ENCODE data around the gene PGM1.

The PGM1 gene

GRCh38 chr1:63601463-63601862 lies 8.3 kb downstream of the PGM1 start:
- no peak for DNase-seq

DNA sequence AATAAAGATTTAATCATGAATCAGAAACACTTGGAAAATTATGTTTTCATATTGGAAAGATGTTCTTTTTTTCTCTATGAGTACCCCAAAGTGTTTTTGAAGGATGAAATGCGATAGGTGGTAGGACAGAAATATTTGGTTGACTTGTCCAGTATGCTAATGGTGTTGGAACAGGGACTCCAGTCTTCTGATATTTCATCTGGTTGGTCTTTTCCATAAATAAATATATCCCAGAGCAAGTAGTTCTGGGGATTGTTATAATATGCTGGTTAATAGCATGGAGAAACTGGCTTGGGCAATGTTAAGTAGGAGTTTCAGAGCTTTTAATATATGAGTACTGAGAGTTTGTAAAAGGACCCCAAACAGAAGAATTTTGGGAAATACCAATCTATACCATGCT lies 8.7 kb downstream of the PGM1 start:
- DNase-seq, result no peak

DNA sequence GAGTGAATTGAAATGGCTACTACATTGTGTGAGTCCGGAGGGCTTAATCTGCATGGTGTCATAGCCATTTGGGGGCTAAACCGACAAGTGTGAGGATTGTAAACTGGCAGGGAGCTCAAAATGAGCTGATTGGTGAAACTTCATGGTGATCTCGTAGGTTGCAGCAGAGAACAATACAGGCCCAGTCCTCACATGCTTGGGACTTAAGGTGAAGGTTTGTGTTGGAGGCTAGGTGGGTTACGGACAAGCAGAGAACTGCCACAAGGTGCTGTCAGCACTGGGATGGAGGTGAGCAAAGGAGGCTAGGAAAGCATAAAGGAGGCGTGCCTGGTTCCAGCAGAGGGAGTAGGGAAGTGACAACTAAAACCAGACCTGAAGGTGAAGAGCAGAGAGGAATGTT lies 9.4 kb downstream of the PGM1 start:
- DNase-seq, result no peak

DNA sequence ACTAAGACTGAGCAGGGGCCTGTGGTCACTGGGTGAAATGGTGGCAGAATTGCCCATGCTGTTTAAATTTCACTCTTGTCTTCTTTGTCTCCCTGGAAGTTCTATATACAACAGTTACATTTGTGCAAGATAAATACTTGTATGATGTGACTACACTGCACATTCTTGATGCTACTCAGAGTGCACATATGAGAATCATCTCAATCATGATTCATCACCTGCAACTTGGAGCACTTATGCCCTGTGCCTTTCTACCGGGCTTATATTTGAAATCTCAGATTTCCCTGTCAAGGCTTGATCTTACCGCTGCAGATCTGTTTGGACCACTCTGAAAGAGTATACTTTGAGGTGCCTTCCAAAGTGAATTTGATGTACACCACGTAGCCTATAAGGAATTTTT lies 10.6 kb downstream of the PGM1 start:
- no peak for DNase-seq

GRCh38 chr1:63607322-63607721 lies 14.1 kb downstream of the PGM1 start:
- DNase-seq, result no peak

DNA sequence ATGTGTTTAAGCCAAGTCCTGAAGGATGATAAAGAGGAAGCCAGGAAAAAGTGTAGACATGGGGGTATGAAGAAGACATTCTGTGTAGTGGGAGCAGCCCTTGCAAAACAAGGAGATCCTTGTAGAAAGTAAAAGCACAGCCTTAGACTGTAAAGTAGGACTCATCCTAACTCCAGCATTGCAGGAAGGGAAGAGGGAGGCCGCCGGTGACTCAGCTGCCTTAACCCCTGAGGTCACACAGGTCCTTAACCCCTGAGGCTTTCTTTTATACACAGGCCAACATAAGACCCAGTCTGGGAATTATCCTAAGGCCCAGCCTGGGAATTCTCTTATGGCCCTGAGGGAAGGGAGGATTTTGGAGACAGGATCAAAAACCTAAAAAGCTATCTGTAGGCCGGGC lies 18.0 kb downstream of the PGM1 start:
- no peak for DNase-seq

DNA sequence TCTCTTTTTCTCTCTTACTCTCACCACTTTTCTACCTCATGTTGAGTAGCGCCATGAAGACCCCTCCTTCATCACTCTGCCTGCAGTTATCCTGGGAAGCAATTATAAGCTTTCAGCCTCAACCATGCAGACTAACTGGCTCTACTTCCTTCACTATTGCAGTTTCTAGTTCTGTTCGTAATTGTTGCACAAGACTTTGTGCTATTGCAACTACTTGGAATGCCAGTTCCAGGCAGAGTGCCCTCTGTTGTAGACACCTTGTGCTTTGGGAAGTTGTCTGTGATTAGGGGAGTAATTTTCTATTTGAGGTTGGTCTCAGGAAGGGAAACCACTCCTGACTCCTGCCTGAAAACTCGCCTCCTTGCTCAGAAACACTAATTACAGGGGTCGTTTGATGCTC lies 19.4 kb downstream of the PGM1 start:
- no peak for DNase-seq

DNA sequence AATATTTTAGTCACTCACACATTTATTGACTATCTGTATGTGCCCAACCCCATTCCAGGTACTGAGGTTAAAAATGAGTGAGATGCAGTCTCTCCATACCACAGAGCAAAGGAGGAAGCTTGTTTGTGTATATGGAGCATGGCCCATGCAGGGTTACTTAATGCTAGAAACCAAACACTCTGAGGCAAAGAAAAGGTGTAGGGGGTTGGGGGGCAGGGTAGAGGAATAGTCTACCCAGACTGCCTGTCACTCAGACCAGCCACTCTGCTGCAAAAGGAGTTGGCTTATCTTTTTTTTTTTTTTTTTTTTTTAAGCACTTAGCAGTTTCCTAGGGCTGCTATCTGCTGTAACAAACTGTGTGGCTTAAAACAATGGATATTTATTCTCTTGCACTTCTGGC lies 19.8 kb downstream of the PGM1 start:
- peak; percentile 48 for DNase-seq

GRCh38 chr1:63615768-63616420 lies 22.7 kb downstream of the PGM1 start:
- peak; percentile 83 for DNase-seq

DNA sequence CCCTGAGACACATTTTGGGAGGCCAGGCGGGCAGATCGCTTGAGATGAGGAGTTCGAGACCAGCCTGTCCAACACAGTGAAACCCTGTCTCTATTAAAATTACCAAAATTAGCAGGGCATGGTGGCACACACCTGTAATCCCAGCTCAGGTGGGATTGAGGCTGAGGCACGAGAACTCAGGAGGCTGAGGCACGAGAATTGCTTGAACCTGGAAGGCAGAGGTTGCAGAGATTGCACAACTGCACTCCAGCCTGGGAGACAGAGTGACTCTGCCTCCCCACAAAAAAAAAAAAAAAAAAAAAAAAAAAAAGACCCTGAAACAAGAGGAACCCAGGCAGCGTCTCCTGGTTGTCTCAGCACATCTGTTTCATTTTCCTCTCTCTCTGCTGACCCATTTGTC lies 24.2 kb downstream of the PGM1 start:
- peak; percentile 80 for DNase-seq

GRCh38 chr1:63618011-63618410 lies 24.8 kb downstream of the PGM1 start:
- peak; percentile 74 for DNase-seq

- DNase-seq, result no peak
Observed at GRCh38 chr1:63619558-63619957, 26.3 kb downstream of the PGM1 start.

DNA sequence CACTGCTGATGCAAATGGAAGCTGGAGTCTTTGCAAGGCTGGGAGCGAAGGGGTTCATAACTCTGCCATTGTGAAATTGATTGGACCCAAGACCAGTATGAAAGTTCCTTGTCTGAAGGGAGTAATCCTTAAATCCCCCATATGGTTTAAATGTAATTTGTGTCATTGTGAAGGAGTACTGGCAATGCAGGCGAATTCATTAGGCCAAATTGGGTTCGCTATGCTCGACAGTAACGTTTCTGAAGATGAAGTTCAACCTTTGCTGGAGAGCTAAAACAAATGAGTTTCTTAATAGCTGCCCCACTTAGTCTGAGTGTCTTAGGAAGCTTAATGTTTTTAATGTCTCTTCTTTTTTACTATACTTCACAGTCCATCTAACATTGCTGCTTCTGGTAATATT lies 27.5 kb downstream of the PGM1 start:
- no peak for DNase-seq

GRCh38 chr1:63621075-63621474 lies 27.9 kb downstream of the PGM1 start:
- no peak for DNase-seq

DNA sequence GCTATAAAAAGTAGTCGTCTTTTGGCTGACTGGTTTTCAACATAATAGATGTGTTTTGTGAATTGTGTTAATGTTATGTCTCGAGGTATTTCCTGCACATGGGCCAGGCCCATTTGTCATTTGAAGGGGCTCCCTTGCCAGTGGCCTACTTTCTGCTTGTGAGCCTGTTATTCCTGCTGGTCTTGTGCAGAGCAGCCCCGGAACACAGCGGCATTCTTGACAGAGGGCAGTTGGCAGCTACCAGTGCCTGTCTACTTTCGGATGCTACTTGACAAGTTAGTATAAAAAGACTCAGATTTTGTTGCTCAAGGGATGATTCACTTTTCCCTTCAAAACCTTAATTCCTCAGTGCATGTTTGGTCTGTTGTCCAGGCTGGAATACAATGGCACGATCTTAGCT lies 28.5 kb downstream of the PGM1 start:
- no peak for DNase-seq

DNA sequence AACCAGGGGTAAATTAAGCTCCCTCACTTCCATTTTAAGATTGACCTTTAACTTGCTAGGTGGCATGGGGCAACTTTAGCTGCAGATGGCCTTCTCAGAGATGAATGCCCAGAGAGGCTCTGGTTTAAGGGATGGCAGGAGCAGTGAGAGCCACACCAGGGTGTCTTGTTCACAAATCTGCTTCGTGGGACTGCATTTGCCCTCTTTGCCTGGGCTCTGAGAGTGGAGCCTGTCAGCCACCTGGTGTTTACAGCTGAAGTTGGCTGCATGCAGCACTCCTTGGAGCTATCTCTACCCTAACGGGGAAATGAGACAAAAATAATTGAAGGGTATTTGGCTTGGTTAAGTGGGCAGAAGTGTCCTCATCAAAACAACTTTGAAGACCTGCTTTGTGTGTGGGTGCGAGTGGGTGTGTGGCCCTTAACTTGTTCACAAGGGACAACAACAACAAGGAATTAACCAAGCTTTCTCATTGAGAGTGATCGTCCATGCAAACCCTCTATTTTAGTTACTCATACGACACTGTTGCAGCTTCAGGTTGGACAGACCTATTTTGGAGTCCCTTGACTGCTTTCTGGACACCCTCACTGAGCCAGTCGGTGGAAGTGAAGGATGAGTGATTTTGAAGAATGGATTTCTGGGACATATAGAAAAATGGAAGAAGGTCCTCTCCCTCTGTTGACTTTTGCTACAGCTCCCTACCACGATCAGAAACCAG lies 29.8 kb downstream of the PGM1 start:
- peak; percentile 71 for DNase-seq

- DNase-seq, result no peak
Observed at GRCh38 chr1:63623952-63624351, 30.7 kb downstream of the PGM1 start.

- DNase-seq, result no peak
Observed at GRCh38 chr1:63624911-63625310, 31.7 kb downstream of the PGM1 start.

DNA sequence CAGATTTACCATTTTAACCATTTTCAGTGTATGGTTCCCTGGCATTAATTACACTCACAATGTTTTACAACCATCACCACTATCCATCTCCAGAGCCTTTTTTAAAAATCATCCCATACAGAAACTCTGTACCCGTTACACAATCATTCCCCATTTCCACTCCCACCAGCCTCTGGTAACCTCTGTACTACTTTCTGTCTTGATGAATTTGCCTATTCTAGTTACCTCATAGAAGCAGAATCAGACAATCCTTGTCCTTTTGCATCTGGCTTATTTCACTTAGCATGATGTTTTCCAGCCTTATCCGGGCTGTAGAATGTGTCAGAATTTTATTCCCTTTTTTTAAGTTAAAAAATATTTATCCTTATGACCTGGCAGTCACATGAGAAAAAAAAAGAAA lies 33.0 kb downstream of the PGM1 start:
- DNase-seq, result no peak

DNA sequence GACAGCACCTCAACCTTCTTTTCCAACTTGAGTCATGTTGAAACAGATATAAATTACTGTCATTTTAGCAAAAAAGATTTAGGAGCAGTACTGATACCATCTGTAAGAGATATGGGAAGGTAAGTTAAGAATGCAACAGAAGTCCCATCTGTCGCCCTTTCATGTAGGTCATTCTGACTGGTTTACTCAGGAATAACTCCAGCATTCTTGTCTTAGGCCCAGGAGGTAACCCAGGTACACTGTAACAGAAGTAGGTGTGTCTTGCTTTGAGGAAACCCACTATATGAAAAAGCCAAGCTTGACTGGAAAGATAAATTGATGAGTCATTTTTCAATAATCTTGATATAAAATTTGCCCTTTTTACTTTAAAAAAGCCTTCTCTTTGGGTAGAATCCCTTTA lies 35.4 kb downstream of the PGM1 start:
- DNase-seq, result peak; percentile 78

DNA sequence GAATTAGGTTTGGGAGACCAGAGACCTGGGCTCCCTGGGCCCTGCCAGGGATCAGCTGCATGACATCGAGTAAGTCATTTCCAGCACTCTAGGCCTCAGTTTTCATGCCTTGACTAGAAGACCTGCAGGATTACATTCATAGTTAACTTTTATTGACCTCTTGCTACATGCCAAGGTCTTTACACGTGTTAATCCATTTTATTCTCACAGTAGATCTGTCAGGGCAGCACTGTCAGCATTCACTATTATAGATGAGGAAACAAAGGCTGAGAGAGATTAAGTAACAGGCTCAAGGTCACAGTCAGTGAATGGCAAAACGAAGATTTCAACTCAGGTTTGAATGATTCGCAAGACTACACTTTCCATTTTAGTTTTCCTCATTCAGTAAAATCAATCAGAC lies 37.0 kb downstream of the PGM1 start:
- no peak for DNase-seq

DNA sequence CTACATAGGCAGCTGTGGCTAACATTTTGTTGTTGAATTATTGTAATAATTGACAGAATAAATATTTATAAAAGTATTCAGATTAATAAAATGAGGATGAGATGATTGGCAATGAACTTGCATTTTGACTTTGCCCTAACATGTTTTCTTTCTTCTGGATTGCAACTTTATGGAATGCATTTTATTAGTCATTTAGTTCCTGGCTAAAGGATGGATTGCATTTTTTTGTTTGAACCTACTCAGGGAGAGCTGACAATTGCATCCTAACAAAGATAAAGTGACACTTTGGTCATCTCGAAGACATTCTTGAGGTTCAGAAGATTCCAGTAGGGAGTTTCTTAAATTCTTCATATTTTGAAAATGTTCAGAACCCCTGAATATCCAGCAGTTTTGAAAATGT lies 37.5 kb downstream of the PGM1 start:
- DNase-seq, result no peak

DNA sequence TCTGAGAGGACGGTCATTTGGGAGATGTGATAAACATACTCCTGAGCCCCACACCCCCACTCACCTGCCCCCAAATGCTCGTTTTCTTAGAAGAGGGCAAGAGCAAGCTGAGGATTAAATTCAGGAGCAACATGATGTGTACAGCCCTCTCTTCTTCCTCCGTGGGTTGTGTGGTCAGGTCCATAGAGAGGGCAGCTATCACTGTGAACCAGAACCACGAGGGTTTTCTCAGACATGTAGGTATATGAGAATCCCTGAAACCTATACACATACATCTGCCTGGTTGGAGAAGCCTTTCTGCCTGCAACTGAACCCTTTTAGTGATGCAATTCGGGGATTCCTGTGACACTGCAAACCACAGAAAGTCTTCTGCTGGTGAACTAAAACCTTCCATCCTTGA lies 38.9 kb downstream of the PGM1 start:
- DNase-seq, result no peak

DNA sequence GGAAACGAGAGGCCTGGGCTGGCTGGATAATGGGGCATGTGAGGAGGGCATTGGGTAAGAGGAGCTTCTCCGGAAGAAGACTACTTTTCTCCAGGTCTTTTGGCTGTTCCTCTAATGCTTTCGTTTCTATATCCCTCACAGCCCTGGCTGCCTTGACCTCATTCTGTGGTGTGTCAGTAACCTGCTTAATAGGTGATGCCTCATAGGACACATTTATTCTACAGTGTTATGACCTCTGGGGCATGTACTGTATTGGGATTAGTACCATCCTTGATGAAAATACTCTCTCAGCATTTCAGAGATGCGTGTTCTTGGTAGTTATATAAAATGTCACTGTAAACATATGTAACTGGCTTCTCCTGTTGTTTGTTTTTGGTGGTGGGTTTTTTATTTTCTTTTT lies 40.1 kb downstream of the PGM1 start:
- DNase-seq, result no peak

DNA sequence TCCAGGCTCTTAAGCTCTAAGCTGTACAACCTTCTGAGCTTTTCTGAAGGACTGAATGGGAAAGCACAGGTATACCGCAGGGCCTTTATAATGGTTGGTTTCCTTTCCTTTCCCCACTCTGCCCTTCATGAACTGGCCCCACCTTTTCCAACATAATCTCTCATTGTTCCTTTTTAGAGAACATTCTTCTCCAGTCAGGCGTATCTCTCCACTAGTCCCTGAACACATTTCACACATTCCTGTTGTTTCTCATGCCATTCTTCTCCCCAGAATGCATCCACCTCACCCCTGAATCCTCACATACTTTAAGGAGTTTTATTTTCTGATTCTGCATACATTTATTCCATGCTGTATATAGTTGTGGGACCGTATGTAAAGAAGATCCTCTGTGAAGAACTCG lies 41.3 kb downstream of the PGM1 start:
- no peak for DNase-seq
